Kidney (tissue), 14 donors: Measurements from ENCODE around the gene KCNQ1. TPM values are rescaled to one million over a fixed set of nuclear protein-coding genes. Genes with fewer than 3 reads are reported as not detected.
A peak's percentile ranks its signal among the peaks of the same experiment; 100 is the strongest.

Experiments
- DNase-seq, 5 donors: peaks; one replicate each; pipeline ENCODE4 v3.0.0-alpha.2; 2013 to 2020
- FAIRE-seq: peaks from 2 replicates; lab custom pipeline; 2012; peaks lifted over from hg19 to GRCh38; lab: Jason Lieb, UNC
- H3K27ac ChIP-seq, 2 donors: one replicate each; pipeline ENCODE4 v1.7.0; 2013; ENCODE audit warnings: low read depth in 2 of 2, low read length in 2 of 2, inconsistent platforms in 1 of 2
- H3K27me3 ChIP-seq: one replicate; pipeline ENCODE4 v1.7.1; 2013; ENCODE audit warnings: low read length, inconsistent platforms; ENCODE audit not compliant: control insufficient read depth, insufficient read depth
- H3K36me3 ChIP-seq, 3 donors: one replicate each; pipeline versions ENCODE4 v1.7.0 to v1.7.1; 2013; ENCODE audit warnings: low read length in 3 of 3, control low read depth in 1 of 3, inconsistent platforms in 1 of 3; ENCODE audit not compliant: insufficient read depth in 3 of 3, control insufficient read depth in 2 of 3
- H3K4me1 ChIP-seq, 3 donors: one replicate each; pipeline versions ENCODE4 v1.7.0 to v1.7.1; 2013; ENCODE audit warnings: low read length in 3 of 3, inconsistent platforms in 1 of 3, low read depth in 1 of 3; ENCODE audit not compliant: control insufficient read depth in 2 of 3, insufficient read depth in 2 of 3
- H3K4me3 ChIP-seq, 3 donors: one replicate each; pipeline versions ENCODE4 v1.7.0 to v1.8.1; 2013; ENCODE audit warnings: low read length in 3 of 3, control low read depth in 1 of 3, inconsistent platforms in 1 of 3
- H3K9ac ChIP-seq, 3 donors: one replicate each; pipeline versions ENCODE4 v1.7.0 to v1.7.1; 2013; ENCODE audit warnings: low read length in 3 of 3, control low read depth in 1 of 3, inconsistent platforms in 1 of 3
- H3K9me3 ChIP-seq, 3 donors: one replicate each; pipeline versions ENCODE4 v1.7.0 to v1.7.1; 2013; ENCODE audit warnings: low read length in 3 of 3, control low read depth in 1 of 3, inconsistent platforms in 1 of 3; ENCODE audit not compliant: control insufficient read depth in 2 of 3, insufficient read depth in 1 of 3
- CTCF ChIP-seq: IDR thresholded peaks from 3 replicates; pipeline ENCODE4 v1.5.1; 2012; ENCODE audit warnings: mild to moderate bottlenecking, moderate library complexity, borderline replicate concordance; ENCODE audit not compliant: insufficient read depth; ENCODE audit errors: extremely low read depth
- intact Hi-C: fragments of 100-400 bp; cut with DNase I; formaldehyde crosslinking; loops from one replicate; pipeline ENCODE4 v1.11.1; 2022
- polyA plus RNA-seq: library from polyadenylated mRNA; stranded (reverse); fragments of 350-450 nt; fragmentation: Illumina TruSeq; extraction: RNeasy Lipid Tissue Mini Kit (QIAGEN cat#74804); gene quantifications from one replicate; pipeline ENCODE4 v1.2.3, GENCODE V29; 2014; ENCODE audit warnings: low read depth, low replicate concordance; ENCODE audit not compliant: insufficient read depth
- total RNA-seq: library from RNA; stranded (reverse); fragmentation: NEBNext Ultra II Directional; extraction: Animal tissue kit (Norgen Biotek cat#: 25700); gene quantifications from one replicate; pipeline ENCODE4 v1.2.1, GENCODE V29; 2021
- donor health status: control.
- donor health status: control.
- donor health status: control.
- donor health status: control.
- donor health status: control.
- donor health status: DM: yes; HTN: yes; CAD: no.
- donor health status: Normal renal cell carcinoma (clear cell type).

Gene KCNQ1
- total and polyA plus RNA-seq, 2 donors from 2014 or later, result 45.5 to 49.4 TPM

DNA sequence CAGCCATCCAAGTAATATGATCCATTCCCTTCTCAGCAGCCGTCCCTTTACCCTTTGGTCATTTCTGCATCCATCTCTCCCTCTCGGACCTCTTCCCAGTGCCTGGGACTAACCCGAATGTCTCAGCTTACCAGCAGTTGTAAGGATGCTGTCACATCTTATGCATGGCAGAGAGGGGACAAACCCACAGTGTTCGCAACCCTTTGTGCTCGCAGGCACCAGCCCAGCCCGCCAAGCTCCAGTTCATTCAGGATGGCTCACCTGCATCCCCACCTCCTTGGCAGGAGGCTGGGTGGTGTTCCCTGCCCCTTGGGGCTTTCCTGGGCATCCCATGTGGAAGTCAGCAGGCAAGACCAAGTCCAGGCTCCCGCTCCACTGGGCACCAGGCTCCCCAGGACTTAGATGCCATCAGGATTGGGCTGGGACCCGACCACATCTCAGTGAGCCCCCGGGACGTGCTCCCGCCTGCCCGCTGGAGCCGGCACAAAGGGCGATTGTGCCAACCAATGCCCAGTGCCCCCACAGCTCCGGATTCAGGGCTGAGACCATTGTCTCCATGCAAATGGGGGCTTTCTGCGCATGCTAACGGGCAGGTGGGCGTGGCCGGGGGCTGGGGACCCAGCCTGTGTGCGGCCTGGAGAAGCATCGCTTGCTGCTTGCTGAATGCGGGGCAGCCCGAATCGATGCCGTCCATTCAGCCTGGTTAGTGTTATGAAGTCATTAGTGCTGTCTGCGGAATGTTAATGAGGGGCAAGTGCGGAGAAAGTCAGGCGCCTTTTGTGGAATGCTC lies 146.4 kb downstream of the KCNQ1 start:
- Histone ChIP-seq H3K9me3 (no peaks in the 10 kb centered on the region), H3K27ac (no peak overlapping the region), H3K4me1 (no peaks in the 10 kb centered on the region), H3K9ac (no peak overlapping the region), H3K4me3 (no peak overlapping the region), H3K27me3 (no peaks in the 10 kb centered on the region), H3K36me3 (no peaks in the 10 kb centered on the region)
- DNase-seq (peak in 2 of 5 donors; percentile 39 to 48), FAIRE-seq (no peak)
- no peak for TF ChIP-seq CTCF
- intact Hi-C loops, result no loop called here

DNA sequence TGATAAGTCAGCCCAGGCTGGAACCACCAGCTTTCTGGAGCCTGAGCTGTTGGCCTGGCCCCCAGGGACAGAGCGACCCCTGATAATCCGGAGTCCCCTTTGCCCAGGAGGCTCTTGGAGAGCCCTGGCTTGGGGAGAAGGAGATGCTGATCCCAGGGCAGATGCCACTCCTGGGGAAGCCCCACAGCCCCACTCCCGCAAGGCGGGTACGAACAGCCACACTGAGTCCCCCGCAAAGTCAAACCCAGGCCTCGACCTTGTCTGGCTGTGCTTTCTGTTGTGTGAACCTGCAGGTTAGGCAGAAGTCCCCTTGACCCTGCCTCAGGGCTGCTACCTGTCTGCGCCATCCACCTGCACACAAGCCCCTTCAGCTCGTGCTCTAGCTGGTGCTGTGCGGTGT lies 147.0 kb downstream of the KCNQ1 start:
- H3K27me3 ChIP-seq, result no peaks in the 10 kb centered on the region
- DNase-seq, result peak in 1 of 5 donors; percentile 31
- TF ChIP-seq CTCF, result no peak
- H3K36me3 ChIP-seq, result no peaks in the 10 kb centered on the region
- intact Hi-C loops, result no loop called here
- no peak overlapping the region for H3K4me3 ChIP-seq
- no peaks in the 10 kb centered on the region for H3K4me1 ChIP-seq
- H3K9me3 ChIP-seq, result no peaks in the 10 kb centered on the region
- FAIRE-seq, result no peak
- no peak overlapping the region for H3K9ac ChIP-seq
- no peak overlapping the region for H3K27ac ChIP-seq

GRCh38 chr11:2592559-2593392 lies 148.0 kb downstream of the KCNQ1 start:
- Histone ChIP-seq H3K9me3 (peaks cover 0 to 4% (median 0%) of the 10 kb centered on the region in 3 donors), H3K4me1 (no peaks in the 10 kb centered on the region), H3K9ac (no peak overlapping the region), H3K4me3 (no peak overlapping the region), H3K27ac (no peak overlapping the region), H3K27me3 (no peaks in the 10 kb centered on the region), H3K36me3 (no peaks in the 10 kb centered on the region)
- FAIRE-seq (no peak), DNase-seq (peak in 2 of 5 donors; percentile 33 to 61)
- intact Hi-C loops, result no loop called here
- no peak for TF ChIP-seq CTCF
